SHP77 treated with DMSO at 0.1 percent for 48 hours (cell line): ENCODE measurements around the gene JARID2.

Source experiments
- DNase-seq: peaks from one replicate; lab custom pipeline; 2025; lab: John Stamatoyannopoulos, UW

Gene JARID2

GRCh38 chr6:15336900-15337560, 91.2 kb downstream of the JARID2 start:
- no peak for DNase-seq

- no peak for DNase-seq
These were observed 91.7 kb downstream of the JARID2 start for GRCh38 chr6:15337582-15337981.

GRCh38 chr6:15338476-15338875, 92.6 kb downstream of the JARID2 start:
- no peak for DNase-seq

DNA sequence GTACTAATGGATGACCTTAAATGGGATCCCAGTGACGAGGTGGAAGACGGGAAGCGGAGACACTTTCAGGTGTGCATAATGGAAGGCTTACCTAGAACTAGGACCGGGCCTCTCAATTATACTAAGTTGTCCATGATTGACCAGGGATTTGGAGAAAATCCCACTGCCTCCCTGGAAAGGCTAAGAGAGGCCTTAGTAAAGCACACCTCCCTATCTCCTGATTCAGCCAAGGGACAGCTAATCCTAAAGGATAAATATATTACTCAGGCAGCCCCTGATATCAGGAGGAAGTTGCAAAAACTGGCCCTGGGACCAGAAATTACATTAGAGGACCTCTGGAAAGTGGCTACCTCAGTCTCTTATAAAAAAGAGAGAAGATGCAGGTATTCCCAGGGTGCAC, 93.2 kb downstream of the JARID2 start:
- no peak for DNase-seq

- DNase-seq = no peak
These were observed 94.3 kb downstream of the JARID2 start for GRCh38 chr6:15340105-15340601.

GRCh38 chr6:15340775-15341174, 94.9 kb downstream of the JARID2 start:
- DNase-seq = no peak

- DNase-seq = no peak
These were observed 95.6 kb downstream of the JARID2 start for GRCh38 chr6:15341311-15342001.

DNA sequence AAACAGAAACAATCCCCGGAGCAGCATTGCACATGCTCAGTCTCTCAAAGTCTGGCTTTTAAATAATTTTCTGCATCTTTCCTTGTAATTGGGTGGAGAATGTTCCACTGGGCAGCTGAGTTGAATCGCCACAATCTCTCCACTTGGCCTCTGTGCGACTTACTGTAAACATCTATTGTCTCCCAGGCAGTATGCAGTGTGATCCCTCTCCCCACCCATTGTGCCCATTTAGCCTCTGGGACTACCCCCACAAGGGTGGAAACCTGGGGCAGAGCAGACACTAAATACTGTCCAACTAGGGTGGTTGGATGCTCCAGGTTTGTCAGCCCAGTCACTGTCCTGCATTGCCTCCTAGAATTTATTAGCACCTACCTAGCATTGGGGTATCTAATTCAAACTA, 96.2 kb downstream of the JARID2 start:
- DNase-seq = no peak

DNA sequence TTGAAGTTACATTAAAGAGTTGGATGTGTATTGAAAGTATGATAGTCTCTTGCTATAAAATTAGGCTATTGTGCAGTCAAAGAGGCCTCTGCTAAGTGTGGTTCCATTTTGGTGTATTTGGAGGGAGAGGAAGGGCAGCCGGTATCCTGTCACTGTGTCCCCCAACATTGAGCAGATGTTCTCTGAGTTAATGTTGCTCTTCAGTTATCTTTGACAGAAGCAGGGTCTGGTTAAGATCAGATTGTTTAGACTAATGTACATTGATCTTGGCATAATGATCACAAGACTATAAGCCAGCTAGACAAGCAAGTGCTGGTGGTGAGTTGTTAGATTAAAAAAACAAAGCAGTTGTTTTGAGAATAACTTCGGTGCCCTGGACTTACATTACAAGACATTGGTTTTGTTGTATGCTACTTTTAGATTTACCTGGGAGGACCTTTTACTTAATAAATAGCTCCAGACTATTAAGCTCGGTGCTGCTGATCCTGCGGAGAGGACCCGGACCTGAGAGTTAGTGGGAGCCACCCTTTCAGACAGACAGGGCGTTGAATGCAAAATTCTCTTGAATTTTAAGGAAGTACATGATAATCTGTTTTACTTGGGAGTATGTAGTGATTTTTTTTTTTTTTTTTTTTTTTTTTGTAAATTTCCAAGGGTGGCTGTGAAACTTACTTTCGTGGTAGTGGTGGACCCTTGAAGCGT, 97.8 kb downstream of the JARID2 start:
- no peak for DNase-seq

DNA sequence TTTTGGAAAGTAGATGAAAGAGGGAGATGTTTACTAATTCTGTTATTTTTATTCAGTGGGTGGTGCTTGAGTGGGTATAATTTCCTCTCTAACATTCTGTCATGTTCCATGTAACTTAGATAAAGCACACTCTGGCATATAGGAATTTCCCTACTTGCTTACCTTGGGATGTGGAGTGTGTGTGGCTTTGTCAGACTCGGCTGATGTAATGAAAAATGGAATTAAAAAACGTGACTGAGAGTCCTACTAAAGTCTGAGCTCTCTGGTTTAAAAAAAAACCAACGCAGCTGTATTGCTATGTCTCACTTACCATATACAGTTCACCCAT, 98.3 kb downstream of the JARID2 start:
- DNase-seq = no peak

- DNase-seq = no peak
These were observed 99.0 kb downstream of the JARID2 start for GRCh38 chr6:15344831-15345230.

DNA sequence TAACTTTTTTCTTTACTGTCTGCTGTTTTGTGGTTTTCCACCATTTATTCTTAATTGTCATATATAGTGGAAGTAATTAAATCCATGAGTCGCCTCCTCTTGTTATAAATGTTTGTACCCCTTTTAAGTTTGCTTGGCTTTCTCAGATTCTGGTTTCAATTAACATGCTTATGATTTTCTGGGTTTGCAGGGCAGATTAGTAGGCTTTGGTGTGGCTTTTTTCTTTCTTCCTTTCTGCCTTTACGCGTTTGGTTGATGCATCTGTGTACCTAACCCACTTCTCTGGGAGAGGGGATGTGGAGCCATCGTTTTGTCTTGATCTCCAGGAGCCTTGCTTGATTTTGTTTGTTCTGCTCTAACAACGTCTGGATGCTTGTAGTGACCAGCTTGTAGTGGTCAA, 100.4 kb downstream of the JARID2 start:
- no peak for DNase-seq

- no peak for DNase-seq
These were observed 102.7 kb downstream of the JARID2 start for GRCh38 chr6:15348528-15348927.

- no peak for DNase-seq
These were observed 103.5 kb downstream of the JARID2 start for GRCh38 chr6:15349379-15349778.

DNA sequence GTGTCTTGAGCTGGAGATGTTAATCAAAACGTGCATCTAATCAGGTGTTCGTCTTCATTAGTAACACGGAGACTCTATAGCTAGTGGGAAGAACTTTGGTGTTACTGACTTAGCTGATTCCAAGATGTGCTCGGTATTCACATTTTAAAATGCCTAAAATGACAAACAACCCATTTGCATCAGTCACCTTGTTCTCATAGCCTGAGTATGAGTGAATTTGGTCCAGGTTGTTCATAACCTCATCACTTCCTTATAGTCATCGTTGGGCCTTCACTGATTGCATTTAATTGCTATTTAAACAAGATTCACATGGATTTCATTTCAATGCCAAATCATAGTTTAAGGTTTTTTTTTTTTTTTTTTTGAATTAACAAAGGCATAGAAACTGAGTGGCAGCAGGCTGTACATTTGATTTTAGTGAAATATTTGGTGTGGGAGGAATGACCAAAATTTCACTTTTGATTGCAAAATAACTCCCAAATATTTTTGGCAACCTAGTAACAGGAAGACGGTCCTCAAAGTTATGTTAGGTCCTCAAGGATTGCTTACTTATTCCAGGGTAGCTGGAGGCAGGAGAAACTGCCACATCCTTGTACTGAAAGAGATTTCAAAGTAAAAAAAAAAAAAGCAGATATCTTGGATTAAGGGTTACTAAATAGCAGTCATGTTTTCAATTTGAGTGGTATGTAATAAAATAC, 104.7 kb downstream of the JARID2 start:
- DNase-seq = no peak

DNA sequence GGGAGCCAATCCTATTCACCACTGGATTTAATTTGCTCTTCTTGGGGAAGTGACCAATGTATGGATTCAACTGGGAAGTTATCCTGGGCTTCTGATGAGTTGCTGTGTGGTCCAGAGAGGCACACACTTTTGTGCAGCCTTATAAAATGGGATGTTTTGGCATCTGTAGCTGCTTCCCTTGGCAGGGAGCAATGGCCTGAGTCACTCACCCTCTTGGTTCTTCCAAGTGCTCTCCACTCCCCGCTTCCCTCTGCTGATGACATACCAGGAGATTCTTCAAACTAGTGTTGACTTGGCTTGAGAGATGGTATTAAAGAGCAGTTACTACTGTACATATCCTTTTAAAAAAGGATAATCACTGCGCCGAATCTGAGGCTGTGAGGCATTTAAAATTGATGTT, 105.8 kb downstream of the JARID2 start:
- DNase-seq = no peak

GRCh38 chr6:15352220-15352619, 106.4 kb downstream of the JARID2 start:
- DNase-seq = no peak

DNA sequence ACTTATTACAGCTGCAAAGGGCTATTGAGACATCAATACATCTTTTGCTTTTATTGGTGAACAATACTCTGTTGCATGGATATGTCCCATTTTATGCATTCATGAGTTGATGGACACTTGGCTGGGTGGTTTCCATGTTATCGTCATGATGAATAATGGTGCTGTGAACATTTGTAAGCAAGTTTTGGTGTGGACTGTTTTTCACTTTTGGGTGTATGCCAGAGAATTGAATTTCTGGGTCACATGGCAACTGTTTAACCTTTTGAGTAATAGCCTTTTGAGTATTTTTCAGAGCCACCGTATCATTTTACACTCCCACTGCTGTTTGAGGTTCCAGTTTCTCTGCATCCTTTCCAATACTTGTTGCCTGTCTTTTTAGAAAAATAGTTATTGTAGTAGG, 107.0 kb downstream of the JARID2 start:
- DNase-seq = no peak

- no peak for DNase-seq
These were observed 109.8 kb downstream of the JARID2 start for GRCh38 chr6:15355683-15356099.

GRCh38 chr6:15356179-15356578, 110.3 kb downstream of the JARID2 start:
- no peak for DNase-seq

DNA sequence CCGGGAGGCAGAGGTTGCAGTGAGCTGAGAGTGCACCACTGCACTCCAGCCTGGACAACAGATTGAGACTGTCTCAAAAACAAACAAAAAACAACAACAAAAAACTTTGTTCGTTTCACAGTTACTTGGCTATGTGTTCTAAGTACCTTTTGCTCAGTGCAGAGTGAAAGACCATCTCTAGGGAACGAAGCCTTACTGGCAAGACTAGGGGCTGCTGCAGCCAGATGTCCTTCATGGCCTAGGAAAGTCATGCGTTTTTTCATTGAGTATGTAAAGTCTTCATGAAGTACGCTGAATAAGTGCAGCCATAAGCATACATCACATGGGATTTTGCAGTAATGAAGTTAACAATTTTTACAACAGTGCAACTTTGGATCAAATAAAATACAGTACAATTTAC, 111.1 kb downstream of the JARID2 start:
- DNase-seq = no peak

DNA sequence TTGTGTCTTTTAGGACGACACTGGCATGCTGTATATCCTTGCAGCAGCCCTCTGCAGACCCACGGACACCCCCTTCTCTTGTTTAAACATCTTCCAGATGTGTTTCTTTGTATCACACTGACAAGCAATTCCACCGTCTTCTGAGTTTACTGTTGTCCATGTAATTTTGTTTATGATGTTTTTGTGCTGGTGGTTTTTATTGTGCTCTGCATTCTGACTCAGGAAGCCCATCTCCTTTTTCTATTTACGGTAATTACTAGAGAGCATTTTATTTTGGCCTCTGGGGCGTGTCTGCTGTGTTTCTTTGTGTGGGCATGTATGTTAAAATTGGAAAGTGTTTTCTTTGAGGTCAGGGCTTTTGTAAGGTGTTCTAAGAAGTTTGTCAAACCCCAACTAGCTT, 111.9 kb downstream of the JARID2 start:
- no peak for DNase-seq
